Neural cell (in vitro differentiated cells): ENCODE data around the gene C3orf33.

ENCODE experiments used
- EP300 ChIP-seq: fragments of 450-650 bp; conservative IDR thresholded peaks from 2 replicates; pipeline ENCODE4 v1.6.1; 2014; ENCODE audit warnings: antibody characterized with exemption, mild to moderate bottlenecking, moderate library complexity; ENCODE audit not compliant: poor library complexity, severe bottlenecking
- EZH2 ChIP-seq: fragments of 200-600, 300-800 bp; shearing (Covaris generic), sonication (generic); IDR thresholded peaks from 2 replicates; pipeline ENCODE4 v1.6.1; 2014; ENCODE audit warnings: antibody characterized with exemption, low read length, borderline replicate concordance, mild to moderate bottlenecking; ENCODE audit not compliant: insufficient read depth, poor library complexity, severe bottlenecking
- MXI1 ChIP-seq: fragments of 450-650 bp; conservative IDR thresholded peaks from 2 replicates; pipeline ENCODE4 v1.6.1; 2014; ENCODE audit warnings: antibody characterized with exemption, mild to moderate bottlenecking; ENCODE audit not compliant: poor library complexity, severe bottlenecking
- RAD21 ChIP-seq: fragments of 450-650 bp; conservative IDR thresholded peaks from 2 replicates; pipeline ENCODE4 v1.6.1; 2014; ENCODE audit warnings: antibody characterized with exemption, mild to moderate bottlenecking, moderate library complexity
- SMC3 ChIP-seq: fragments of 450-650 bp; conservative IDR thresholded peaks from 2 replicates; pipeline ENCODE4 v1.6.1; 2014; ENCODE audit warnings: antibody characterized with exemption, mild to moderate bottlenecking, moderate library complexity; ENCODE audit not compliant: poor library complexity
- TF ChIP-seq, protein P1 (sequence below): fragments of 450-650 bp; IDR thresholded peaks from 2 replicates; pipeline ENCODE4 v1.5.1; 2014; ENCODE audit warnings: antibody characterized with exemption, mild to moderate bottlenecking, moderate library complexity; ENCODE audit not compliant: poor library complexity, severe bottlenecking
- TF ChIP-seq, protein P2 (sequence below): IDR thresholded peaks from 2 replicates; pipeline ENCODE4 v1.6.1; 2012; ENCODE audit warnings: borderline replicate concordance

DNA sequence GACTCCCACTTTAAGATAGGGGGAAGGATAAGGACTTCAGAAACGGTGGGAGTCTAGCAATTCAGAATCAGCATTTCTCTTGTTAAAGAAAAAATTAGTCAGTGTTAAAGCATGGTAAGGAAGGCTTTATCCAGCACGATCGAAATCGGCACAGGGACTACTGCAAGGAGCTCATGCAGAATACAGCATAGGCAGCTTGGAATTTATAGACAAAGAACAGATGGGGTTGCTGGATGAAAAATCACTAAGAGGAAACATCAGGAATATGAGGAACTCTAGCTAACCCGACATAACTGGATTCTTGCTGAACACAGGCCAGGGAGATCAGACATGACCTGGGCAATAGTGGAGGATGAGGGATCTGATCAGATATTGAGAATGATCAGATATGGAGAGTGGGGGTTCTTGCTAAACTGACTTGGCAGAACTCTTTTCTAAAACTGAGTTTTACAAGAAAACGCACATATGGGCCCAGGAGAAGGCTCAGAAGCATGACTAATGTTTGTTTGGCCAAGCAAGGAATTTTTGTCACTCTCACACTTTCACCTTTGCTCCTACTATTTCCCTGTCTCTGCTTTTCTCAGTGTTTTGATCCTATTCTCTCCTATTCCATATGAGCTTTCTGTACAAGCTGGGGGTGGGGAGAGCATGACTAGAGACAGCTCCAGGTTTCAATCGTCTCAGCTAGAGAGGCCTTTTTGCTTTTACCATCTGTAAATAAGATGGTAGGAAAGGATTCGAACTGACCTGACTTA lies 57.3 kb downstream of the C3orf33 start:
- TF ChIP-seq EZH2 (no peak), EP300 (no peak), MXI1 (no peak), RAD21 (no peak), SMC3 (no peak)
- TF ChIP-seq, protein P1, sequence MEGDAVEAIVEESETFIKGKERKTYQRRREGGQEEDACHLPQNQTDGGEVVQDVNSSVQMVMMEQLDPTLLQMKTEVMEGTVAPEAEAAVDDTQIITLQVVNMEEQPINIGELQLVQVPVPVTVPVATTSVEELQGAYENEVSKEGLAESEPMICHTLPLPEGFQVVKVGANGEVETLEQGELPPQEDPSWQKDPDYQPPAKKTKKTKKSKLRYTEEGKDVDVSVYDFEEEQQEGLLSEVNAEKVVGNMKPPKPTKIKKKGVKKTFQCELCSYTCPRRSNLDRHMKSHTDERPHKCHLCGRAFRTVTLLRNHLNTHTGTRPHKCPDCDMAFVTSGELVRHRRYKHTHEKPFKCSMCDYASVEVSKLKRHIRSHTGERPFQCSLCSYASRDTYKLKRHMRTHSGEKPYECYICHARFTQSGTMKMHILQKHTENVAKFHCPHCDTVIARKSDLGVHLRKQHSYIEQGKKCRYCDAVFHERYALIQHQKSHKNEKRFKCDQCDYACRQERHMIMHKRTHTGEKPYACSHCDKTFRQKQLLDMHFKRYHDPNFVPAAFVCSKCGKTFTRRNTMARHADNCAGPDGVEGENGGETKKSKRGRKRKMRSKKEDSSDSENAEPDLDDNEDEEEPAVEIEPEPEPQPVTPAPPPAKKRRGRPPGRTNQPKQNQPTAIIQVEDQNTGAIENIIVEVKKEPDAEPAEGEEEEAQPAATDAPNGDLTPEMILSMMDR: no peak
- TF ChIP-seq, protein P2, sequence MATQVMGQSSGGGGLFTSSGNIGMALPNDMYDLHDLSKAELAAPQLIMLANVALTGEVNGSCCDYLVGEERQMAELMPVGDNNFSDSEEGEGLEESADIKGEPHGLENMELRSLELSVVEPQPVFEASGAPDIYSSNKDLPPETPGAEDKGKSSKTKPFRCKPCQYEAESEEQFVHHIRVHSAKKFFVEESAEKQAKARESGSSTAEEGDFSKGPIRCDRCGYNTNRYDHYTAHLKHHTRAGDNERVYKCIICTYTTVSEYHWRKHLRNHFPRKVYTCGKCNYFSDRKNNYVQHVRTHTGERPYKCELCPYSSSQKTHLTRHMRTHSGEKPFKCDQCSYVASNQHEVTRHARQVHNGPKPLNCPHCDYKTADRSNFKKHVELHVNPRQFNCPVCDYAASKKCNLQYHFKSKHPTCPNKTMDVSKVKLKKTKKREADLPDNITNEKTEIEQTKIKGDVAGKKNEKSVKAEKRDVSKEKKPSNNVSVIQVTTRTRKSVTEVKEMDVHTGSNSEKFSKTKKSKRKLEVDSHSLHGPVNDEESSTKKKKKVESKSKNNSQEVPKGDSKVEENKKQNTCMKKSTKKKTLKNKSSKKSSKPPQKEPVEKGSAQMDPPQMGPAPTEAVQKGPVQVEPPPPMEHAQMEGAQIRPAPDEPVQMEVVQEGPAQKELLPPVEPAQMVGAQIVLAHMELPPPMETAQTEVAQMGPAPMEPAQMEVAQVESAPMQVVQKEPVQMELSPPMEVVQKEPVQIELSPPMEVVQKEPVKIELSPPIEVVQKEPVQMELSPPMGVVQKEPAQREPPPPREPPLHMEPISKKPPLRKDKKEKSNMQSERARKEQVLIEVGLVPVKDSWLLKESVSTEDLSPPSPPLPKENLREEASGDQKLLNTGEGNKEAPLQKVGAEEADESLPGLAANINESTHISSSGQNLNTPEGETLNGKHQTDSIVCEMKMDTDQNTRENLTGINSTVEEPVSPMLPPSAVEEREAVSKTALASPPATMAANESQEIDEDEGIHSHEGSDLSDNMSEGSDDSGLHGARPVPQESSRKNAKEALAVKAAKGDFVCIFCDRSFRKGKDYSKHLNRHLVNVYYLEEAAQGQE: no peak
